ELF-1 (cell line): Measurements from ENCODE around the gene PCAT6.
"Not testable (repeated sequence)": the region's sequence is repeated elsewhere in the genome, so short reads cannot be mapped to it uniquely, and the experiment has no call there.

Source experiments
- DNase-seq: peaks from one replicate; pipeline ENCODE4 v3.0.0-alpha.2; 2016; ENCODE audit warnings: low read depth, low spot score

PCAT6 gene

DNA sequence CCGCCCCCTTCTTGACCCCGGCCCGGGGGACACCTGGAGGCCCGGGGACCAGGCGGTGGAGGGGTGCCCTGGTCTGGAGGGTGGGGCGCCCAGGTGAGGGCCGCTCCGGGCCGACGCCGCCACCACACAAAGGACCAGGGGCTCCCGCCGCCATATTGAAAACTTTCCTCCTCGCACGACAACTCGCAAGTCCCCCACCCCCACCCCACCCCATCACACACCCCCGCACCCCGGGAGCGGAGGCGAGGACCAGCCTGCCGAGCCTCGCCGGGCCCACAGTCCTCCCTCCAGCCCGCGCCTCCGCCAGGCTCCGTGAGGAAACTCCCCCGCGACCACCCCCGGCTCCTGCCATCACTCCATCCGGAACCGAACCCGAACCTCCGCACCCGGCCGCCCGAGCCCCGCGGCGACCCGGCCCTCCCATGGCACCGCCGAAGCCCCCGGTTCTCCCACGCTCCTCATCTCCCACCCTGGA lies 3.3 kb upstream of the PCAT6 start:
- DNase-seq: no peak

DNA sequence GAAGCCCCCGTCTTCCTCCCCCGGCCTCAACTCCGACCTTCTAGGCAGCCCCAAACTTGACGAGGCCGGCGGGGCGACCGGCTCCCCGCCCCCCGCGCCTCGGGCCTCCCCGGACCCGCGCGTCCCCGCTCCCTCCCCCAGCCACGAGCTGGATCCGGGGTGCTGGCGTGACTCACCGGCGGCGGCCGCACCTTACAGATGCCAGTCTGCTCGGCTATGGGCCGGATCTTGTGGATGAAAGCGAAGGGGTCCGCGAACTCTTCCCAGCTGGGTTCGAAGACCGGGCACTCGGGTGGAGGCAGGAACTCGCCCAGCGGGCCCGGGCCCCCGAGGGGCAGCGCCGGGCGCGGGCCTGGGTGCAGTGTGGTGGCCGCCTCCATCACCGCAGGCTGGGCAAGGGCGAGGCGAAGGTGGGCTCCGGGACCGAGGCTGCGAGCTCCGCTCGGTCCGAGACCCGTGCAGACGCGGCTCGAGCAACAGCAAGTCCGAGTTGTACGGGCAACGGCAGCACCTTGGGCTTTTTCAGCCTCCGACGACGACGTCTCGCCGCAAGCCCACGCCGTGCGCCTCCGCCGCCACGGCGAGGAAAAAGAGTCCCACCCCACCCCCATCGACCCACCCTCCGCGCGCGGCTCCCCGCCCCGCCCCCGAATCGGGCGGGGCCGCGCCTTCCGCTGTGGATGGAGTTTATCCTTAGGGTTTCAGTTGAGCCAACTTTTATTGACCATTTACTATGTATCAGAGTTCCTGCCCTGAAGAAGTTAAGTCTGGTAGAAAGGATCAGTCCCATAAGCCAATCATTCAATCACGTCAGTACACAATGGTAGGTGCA lies 2.6 kb upstream of the PCAT6 start, which contains the start of gene KDM5B:
Gene KDM5B (minus strand): TSS at position 496 of the 832 bp plus-strand sequence. CDS start 116 bp downstream, at position 380.
- DNase-seq: peak; percentile 82

DNA sequence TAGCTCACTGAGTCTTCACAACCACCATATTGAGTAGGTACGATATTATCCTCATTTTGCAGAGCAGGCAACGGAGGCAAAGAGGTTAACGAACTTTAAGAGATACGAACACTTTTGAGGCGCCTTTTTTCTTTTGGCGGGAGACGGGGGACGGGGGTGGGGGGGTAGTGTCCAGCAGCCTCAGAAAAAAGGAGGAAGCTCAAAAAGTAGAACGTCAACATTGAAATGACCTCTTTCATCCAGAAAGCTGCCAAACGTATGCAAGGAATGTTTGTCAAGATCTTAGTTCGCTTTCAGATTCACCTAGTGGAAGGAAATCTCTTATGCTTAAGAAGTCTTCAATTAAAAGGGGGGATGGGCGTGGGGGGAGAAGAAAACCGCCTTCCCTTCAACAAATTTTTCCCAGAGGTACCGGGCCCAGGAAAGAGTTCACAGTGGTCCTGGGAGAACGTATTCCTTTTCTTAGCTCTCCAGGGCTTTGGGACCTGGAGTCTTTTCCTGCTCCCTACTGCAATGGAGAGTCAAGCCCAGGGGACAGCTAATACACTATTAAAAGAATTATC lies 1.1 kb upstream of the PCAT6 start:
- no peak for DNase-seq

DNA sequence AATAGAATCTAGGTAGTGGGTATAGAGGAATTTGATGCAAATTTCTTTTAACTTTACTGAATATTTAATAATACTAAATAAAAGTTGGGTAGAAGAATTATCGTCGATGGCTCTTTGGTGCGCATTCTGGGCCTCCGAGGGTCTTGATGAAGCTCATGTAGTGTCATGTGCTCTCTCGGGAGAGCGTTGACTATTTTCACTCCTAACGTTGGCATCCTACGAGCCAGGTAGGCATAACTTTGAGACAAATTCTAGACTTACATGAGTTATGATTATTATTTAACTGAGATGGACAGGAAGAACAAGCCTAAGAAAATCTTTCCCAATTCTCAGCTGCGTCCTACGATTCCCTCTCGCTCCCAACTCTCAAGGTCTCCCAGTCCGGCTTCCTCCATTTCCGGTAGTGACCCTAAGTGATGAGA lies 550 bp upstream of the PCAT6 start:
- no peak for DNase-seq

DNA sequence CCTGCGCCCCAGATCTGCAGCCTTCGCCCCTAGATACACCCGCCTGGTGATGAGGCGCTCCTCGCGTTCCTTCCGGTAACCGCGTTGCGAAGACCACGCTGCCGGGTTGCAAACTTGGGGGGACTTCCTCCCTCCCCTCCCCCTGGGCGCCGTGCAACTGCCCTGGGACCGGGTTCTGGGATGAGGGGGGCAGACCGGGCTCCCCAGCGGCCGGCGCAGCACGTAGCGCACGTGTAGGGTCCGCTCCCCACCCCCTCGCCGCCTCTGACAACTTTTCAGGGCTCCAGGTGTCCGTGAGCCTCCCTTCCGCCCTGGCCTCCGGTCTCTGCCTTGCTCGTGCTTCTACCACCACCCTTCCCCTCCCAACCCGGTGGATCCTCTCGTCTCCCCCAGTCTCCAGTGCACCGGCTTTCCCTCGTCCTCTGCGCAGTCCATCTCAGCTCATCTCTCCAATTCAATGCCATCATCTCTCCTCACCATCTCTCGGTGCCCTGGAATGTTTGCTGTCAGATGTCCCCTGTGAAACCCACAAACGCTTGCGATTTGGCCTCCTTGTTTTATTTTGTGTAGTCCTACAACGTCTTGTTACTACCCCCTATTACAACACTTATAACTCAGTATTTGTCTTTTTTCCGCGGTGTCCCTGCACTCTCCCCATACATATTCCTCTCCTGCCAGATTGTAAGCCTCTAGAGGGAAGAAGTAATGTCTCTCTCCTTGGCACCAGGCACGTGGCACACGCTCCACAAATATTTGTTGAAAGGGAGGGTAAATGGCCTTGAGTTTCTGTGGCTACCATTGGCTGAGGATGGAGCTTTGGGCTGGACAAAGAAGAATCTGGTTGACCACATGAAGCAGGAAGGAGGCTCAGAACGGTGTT lies 782 bp downstream of the PCAT6 start:
- DNase-seq: peak; percentile 44

DNA sequence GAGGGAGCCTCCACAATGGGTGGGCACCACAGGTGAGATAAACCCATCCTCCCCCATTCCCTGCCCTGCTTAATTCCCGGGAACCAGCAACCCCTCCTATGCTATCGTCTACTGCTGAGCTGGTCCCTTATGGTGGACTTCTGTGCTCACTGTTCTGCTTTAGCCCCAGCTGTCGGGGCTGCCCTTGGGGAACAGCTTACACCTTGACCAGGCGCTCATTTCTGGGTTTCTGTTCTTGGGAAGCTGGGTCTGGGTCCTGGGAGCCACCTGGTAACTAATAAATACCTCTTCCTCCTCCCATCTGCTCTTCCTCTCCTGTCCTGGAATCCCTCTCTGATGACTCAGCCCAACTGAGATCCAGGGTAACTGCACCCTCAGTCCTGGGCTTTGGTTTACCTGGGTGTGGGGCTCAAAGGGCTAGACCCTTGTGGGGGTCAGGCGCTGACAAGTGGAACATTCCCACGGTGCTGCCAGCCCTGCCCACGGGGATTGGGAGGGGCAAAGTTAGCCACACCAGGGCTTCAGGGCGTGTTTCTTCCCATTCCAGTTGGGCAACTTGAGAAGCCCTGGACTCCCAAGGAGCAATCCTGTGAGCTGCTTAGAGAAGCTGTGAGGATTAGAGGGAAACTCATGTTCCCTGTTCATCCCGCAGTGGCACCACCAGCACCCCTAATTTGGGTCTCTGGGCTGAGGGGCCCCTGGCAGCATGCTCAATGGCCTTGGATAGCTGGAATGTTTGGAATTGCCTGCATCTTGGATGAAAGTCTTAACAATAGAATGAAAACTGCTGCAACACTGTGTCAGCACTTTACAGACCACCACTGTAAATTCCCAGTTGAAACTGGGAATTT lies 1.6 kb downstream of the PCAT6 start:
- DNase-seq: peak; percentile 83

DNA sequence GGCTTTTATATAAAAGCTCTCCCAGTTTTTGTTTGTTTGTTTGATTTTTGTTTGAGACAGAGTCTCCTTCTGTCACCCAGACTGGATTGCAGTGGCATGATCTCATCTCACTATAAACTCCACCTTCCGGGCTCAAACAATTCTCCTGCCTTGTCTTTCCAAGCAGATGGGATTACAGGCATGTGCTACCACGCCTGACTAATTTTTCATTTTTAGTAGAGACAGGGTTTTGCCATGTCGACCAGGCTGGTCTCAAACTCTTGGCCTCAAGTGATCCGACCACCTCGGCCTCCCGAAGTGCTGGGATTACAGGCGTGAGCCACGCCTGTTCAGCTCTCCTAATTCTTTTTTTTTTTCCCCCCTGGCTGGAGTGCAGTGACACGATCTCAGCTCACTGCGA lies 4.4 kb downstream of the PCAT6 start:
- DNase-seq: no peak

DNA sequence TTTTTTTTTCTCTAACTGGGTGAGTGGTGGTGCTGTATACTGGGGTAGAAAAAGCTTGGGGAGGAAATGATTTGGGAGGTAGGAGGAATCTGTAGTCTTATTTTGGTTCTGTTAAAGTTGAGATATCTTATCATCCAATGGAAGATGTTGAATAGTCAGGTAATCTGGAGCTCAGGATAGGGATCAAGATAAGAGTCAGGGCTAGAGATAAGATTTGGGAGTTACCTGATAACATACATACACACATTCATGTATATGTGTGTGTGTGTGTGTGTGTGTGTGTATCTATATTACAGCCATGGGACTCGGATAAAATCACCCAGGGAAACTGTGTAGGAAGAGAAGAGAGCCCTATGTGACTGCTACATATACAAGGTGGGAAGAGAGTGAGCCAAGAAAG lies 8.1 kb downstream of the PCAT6 start:
- no peak for DNase-seq

DNA sequence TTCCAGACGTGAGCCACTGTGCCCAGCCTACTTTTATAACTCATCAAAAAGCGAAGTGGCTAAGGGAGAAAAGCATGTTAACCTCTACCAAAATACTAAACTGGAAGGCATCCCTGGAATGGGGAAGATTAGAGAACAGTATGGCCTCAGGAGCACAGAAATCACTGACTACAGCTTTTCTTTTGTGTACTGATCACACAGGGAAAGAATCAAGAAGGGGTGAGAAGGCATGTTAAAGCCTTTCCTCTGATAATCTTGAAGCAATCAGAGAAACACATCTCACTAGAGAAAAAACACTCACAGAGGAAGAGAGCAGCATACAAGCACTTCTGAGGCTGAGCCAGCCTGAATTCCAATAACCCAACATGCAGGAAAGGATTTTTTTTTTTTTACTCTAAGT lies 10.7 kb downstream of the PCAT6 start:
- peak; percentile 53 for DNase-seq

DNA sequence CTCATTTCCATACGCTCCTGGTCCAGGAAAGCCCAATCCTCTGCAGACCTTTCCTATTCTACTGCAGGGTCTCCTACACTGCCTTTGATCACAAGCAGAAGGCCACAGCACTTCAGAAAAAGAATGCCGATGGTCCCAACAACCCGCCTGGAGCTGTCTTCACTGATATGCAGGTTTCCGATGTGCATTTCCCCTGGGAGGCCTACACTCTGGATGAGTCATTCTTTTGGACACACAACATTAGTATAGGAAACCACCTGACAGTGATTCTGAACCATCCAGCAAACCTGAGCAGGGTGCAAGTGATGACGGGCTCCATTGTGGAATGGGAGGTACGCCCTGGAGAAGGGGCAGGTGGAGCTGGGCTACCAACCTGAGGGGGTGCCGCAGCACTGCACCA lies 15.0 kb downstream of the PCAT6 start:
- peak; percentile 41 for DNase-seq

DNA sequence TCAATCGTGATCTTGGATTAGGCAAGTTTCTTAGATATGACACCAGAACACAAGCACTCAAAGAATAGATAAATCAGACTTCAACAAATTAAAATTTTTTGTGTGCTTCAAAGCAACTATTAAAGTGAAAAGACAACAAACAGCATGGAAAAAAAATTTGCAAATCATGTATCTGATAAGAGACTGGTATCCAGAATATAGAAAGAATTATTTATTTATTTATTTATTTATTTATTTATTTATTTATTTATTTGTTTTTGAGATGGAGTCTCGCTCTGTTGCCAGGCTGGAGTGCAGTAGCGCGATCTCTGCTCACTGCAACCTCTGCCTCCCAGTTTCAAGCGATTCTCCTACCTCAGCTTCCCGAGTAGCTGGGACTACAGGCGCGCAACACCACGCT lies 18.5 kb downstream of the PCAT6 start:
- DNase-seq: not testable (repeated sequence)

DNA sequence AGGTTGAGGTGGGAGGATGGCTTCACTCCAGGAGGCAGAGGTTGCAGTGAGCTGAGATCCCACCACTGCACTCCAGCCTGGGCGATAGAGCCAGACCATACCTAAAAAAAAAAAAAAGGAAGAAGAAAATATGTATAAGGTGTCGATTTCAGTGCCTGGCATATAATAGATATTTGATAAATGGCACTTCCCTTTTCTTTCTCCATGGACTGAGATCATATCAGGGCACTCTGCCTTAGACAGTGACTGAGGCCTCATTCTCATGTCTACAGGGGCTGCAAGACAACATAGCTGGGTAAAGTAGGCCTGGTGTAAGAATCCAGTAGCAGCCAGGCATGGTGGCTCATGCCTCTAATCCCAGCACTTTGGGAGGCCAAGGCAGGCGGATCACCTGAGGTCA lies 21.2 kb downstream of the PCAT6 start:
- no peak for DNase-seq

DNA sequence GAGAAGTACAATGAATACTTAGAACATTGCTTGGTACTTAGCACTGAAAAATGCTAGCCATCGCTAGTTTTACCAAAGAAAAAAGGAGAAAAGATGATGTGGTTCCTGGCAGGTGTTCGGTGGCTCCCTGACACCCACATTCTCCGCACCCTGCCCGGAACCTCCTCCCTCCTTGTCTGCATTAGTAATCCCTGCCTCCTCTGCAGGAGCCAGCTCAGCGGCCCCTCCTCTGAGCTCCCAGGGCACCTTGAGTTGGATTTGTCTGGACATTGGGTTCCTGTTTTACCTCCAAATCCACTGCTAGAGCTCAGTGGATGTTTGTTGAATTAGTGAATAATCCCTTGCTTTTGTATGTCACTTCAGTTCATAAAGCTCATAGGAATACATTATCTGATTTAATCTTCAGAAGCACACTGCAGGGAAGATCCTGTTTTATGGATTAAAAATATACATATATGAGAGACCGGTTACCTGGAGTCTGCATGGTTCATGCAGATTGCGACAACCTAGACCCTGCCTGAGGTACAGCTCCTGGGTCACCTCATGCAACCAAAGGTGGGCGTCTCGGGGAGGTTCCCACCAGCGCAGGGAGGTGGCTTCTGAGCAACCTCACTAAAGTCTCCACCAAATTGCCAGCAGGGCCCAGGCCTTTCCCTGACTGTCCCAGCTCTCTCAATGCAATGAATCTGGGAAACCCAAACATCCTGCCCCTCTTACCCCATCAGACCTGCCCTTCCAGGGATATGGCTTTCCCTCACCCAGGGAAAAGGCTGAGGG lies 24.2 kb downstream of the PCAT6 start:
- DNase-seq: no peak

DNA sequence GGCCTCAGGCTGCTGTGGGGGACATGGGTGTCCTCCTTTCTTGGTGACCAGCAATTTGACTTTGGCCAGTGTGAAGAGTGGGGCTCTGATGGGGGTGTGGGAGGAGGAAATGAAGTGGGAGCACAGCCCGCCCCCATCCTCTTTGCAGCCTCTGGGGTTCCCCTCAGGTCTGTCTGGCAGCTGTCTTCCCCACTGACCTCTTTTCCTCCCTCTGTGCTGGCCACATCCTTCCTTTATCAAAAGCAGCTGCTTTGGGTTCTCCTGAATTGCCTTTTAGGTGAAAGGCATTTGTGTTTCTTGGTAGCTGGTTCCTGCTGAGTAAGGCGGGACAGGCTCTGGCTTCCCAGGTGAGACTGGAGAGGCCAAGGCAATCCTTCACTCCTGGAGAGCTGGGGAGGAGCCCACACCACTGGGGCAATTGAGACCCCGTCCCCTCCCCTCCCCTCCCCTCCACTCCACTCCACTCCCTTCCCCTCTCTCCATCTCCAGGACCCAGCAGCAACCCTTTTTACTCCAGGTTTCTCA lies 24.9 kb downstream of the PCAT6 start:
- DNase-seq: peak; percentile 33

DNA sequence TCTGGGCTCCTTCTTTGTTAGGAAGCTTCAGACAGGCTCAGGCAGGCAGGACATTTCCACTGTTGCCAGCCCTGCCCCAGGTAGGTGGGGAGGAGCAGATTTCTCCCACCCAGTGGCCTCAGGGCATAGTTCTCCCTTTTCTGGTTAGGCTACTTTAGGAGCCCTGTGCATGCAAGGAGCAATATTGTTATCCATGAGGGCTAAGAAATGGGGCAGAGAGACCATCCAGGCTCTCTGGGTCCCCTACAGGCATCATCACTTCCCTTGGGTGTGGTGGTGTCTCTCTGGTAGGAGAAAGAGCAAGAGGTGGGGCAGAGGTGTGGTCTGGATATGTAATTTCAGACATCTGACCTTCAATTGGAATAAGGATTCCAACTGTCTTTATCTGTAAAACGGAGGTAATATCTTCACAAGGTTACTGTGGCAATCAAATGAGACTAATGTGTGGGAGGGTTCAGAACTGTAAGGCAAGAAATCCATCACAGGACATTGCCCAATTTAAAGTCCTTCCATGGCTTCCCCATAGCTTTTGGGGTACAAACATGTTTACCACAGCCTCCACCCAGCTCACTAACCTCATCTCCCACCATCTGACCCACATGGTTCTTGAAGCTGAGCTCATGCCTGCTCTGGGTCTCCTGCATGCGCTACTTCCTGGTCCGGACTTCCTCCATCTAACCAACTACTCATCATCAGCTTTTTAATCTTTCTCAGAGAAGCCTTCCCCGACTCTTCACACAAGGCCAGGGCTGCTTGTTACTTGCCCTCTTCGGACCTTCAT lies 26.1 kb downstream of the PCAT6 start:
- peak; percentile 83 for DNase-seq

DNA sequence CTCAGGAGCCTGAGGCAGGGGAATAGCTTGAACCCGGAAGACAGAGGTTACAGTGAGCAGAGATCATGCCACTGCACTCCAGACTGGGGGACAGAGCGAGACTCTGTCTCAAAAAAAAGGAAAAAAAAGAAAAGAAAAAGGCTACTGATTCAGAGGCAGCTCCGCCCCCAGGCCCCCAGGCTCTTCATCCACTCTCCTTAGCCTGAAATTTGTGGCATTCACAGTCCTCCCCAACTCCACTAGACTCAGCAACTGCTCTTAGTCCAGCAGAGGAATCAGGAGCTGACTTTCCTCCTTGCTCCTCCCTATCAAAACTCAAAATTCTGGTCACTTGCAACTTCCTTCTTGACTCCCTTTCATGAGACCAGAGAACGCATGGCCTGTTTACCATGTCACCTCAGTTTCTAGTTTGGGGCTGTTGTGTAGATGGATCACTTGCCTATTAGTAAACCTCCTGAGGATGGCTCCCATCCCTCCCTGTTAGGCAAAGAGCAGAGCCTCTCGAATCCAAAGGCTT lies 27.1 kb downstream of the PCAT6 start:
- DNase-seq: peak; percentile 52

DNA sequence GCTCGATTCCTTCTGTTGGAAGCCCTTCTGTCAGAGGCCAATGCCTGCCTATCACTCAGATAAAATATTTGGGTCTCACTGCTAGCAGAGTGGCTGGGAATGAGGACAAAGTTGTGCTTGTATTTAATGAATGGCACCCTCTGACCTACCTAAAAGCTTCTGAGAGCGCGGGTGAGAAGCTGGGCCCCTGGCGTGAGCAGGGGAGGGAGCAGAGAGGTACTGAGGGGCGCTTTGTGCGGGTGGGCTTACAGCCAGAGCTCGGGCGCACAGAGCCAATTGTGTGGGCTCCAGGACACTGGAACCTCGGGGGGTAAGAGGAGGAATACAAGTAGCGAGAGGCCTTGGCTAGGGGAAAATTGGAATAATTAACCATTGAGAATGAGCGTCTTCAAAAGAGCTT lies 32.3 kb downstream of the PCAT6 start:
- no peak for DNase-seq

DNA sequence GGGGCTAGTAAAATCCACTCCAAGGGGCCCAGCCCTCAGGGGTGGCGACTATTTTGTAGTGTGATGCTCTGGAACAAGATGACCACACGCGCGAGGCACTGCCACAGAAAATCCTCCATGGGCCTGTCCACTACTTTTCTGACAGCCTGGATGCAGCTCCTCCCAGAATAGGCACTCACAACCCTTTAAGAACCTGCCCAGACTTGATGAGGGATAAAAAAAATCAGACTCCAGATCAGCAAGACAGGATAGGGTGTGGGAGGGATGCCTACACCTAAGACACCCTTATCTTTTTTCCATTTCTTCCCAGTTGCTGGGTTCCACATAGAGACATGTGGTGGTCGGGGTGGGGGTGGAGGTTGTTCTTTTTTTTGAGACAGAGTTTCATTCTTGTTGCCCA lies 33.5 kb downstream of the PCAT6 start:
- DNase-seq: no peak

DNA sequence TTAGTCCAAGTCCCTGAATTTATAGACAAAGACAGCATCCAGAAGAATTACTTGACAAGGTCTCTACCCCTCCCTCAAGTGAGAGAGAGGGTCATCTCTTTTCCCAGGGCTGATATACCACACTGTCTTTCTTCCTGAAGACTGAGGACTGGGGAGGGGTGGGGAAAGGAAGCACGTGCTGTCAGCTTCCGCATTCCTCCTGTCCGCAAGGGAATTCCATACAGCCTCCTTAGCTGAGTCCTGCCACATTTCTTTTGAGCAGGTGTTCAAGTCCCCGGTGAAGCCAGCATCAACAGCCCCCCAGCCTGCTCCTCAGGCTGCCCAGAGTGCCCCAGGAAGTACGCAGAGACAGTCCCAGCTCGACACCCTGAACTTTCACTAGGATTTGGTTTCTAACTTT lies 34.2 kb downstream of the PCAT6 start:
- DNase-seq: peak; percentile 65
